HepG2 (cell line): ENCODE data around the gene RPL38. TPM values are rescaled to one million over a fixed set of nuclear protein-coding genes. Genes with fewer than 3 reads are reported as not detected.
A peak's percentile ranks its signal among the peaks of the same experiment; 100 is the strongest.

Experiments used
- ATAC-seq: fragments of 200-7000 bp; cut with Tn5 transposase; 3 replicates; pipeline ENCODE4 v1.9.1; 2020; ENCODE audit warnings: mild to moderate bottlenecking, moderate library complexity
- BruUV-seq: library from RNA; stranded (reverse); fragments of 400-500 nt; replicated peaks from 2 replicates; lab custom pipeline; 2021; lab: Mats Ljungman, UMichigan
- CTCF ChIA-PET: fragments of 300-600 bp; formaldehyde crosslinking; extraction: SDS; loops from one replicate; lab custom pipeline; 2021; ENCODE audit warnings: low total read pairs, inconsistent platforms, low intra/inter-chr PET ratio; lab: Yijun Ruan, JAX
- POLR2A ChIA-PET: fragments of 350-600 bp; sonication (Branson Sonifier 250); formaldehyde crosslinking; loops from one replicate; lab custom pipeline; 2020; ENCODE audit warnings: antibody characterized with exemption, inconsistent platforms; lab: Yijun Ruan, JAX
- DNase-seq: peaks from one replicate; pipeline ENCODE4 v3.0.0-alpha.2; 2015; ENCODE audit warnings: low spot score
- FAIRE-seq: peaks from 3 replicates; lab custom pipeline; 2011; peaks lifted over from hg19 to GRCh38; lab: Jason Lieb, UNC
- H2AFZ ChIP-seq: one replicate; pipeline ENCODE4 v1.6.1; 2011; ENCODE audit warnings: low read length, inconsistent platforms
- H3K27ac ChIP-seq: fragments of 300-600 bp; 3 replicates; pipeline ENCODE4 v1.8.0; 2011; ENCODE audit warnings: mixed run types, mild to moderate bottlenecking, mixed read lengths, low read length, inconsistent platforms; ENCODE audit not compliant: insufficient read depth; ENCODE audit errors: extremely low read length
- H3K27me3 ChIP-seq, 2 experiments: fragments of 200-600 bp in 1 of 2; 2 replicates in 1 of 2; 3 replicates in 1 of 2; pipeline versions ENCODE4 v1.6.0 to v1.8.0; 2011; ENCODE audit warnings: low read length in 2 of 2, mild to moderate bottlenecking in 2 of 2, moderate library complexity in 2 of 2, inconsistent platforms in 1 of 2; ENCODE audit not compliant: insufficient read depth in 2 of 2, control insufficient read depth in 1 of 2
- H3K36me3 ChIP-seq, 2 experiments: fragments of 200-600 bp in 1 of 2; replicated peaks in 1 of 2; 2 replicates in 1 of 2; 3 replicates in 1 of 2; pipeline versions ENCODE4 v1.5.1 to v1.8.0; 2011; ENCODE audit warnings: low read length in 2 of 2, inconsistent platforms in 1 of 2; ENCODE audit not compliant: insufficient read depth in 2 of 2, control insufficient read depth in 1 of 2
- H3K4me1 ChIP-seq: 2 replicates; pipeline ENCODE4 v1.5.1; 2012; ENCODE audit warnings: low read length, inconsistent platforms; ENCODE audit not compliant: insufficient read depth
- H3K4me2 ChIP-seq: 2 replicates; pipeline ENCODE4 v1.6.0; 2011; ENCODE audit warnings: low read depth, low read length, inconsistent platforms
- H3K4me3 ChIP-seq, 3 experiments: fragments of 200-600 bp in 1 of 3; sonication (generic), shearing (Covaris generic) in 1 of 3; replicated peaks in 1 of 3; 2 replicates each; pipeline ENCODE4 v1.5.1; 2011 to 2016; ENCODE audit warnings: low read length in 3 of 3, inconsistent platforms in 2 of 3, low read depth in 2 of 3, mild to moderate bottlenecking in 2 of 3, control low read depth in 1 of 3, mixed read lengths in 1 of 3; ENCODE audit not compliant: insufficient read depth in 1 of 3
- H3K79me2 ChIP-seq: one replicate; pipeline ENCODE4 v1.6.1; 2011; ENCODE audit warnings: low read length, inconsistent platforms; ENCODE audit not compliant: insufficient read depth
- H3K9ac ChIP-seq: 2 replicates; pipeline ENCODE4 v1.6.0; 2011; ENCODE audit warnings: mild to moderate bottlenecking, low read depth, low read length, inconsistent platforms; ENCODE audit not compliant: insufficient read depth
- H3K9me3 ChIP-seq: 2 replicates; pipeline ENCODE4 v1.5.1; 2012; ENCODE audit warnings: mild to moderate bottlenecking, low read length
- H4K20me1 ChIP-seq: 2 replicates; pipeline ENCODE4 v1.6.0; 2011; ENCODE audit warnings: inconsistent platforms, mild to moderate bottlenecking, low read length, moderate library complexity; ENCODE audit not compliant: insufficient read depth
- BRD4 ChIP-seq: sonication (generic); formaldehyde crosslinking; IDR thresholded peaks from 2 replicates; pipeline ENCODE4 v1.4.0; 2020; ENCODE audit warnings: missing genetic modification reagents
- CBX5 ChIP-seq: sonication (generic); formaldehyde crosslinking; IDR thresholded peaks from 2 replicates; pipeline ENCODE4 v1.4.0; 2020; ENCODE audit warnings: missing genetic modification reagents, borderline replicate concordance
- CHD2 ChIP-seq: IDR thresholded peaks from 2 replicates; pipeline ENCODE4 v1.6.1; 2011; ENCODE audit warnings: low read depth, low read length, improper control_type of control experiment
- JUN ChIP-seq: sonication (generic); formaldehyde crosslinking; IDR thresholded peaks from 2 replicates; pipeline ENCODE4 v1.4.0; 2020; ENCODE audit warnings: mild to moderate bottlenecking, missing genetic modification reagents
- MEIS1 ChIP-seq: sonication (generic); formaldehyde crosslinking; IDR thresholded peaks from 2 replicates; pipeline ENCODE4 v1.9.0; 2021; ENCODE audit warnings: mild to moderate bottlenecking, missing genetic modification reagents, moderate library complexity, borderline replicate concordance
- TCF7L2 ChIP-seq: IDR thresholded peaks from 2 replicates; pipeline ENCODE4 v1.6.1; 2011; ENCODE audit warnings: mild to moderate bottlenecking, low read depth, low read length, moderate library complexity
- ZBTB3 ChIP-seq: sonication (generic); formaldehyde crosslinking; IDR thresholded peaks from 2 replicates; pipeline ENCODE4 v1.4.0; 2020; ENCODE audit warnings: low read depth, mild to moderate bottlenecking, moderate library complexity, missing genetic modification reagents, borderline replicate concordance
- ZNF546 ChIP-seq: sonication (generic); formaldehyde crosslinking; conservative IDR thresholded peaks from 2 replicates; pipeline ENCODE4 v1.8.1; 2023; ENCODE audit warnings: mild to moderate bottlenecking, missing genetic modification reagents
- WGBS: methylation state at CpG from one replicate; pipeline ENCODE4 v1.1.6; 2017; ENCODE audit warnings: low lambda C conversion rate; 5-methylcytosine and 5-hydroxymethylcytosine counted together
- in situ Hi-C: cut with HindIII; loops from 2 replicates; pipeline ENCODE4 v1.10.0; 2017; ENCODE audit warnings: low pct_unique_long_range_greater_than_20kb; ENCODE audit not compliant: extremely low pct_ligation_motif_present
- intact Hi-C: fragments of 100-400 bp; cut with micrococcal nuclease; formaldehyde crosslinking; loops from one replicate; pipeline ENCODE4 v1.10.0; 2022; ENCODE audit not compliant: unreplicated experiment
- polyA plus RNA-seq, 8 experiments: library from polyadenylated mRNA; depleted of rRNA in 3 of 8; stranded (reverse) in 7 of 8; unstranded in 1 of 8; fragments of >200 nt; fragmentation: Illumina TruSeq in 4 of 8; extraction: Trizol in 4 of 8; gene quantifications; 2 replicates each; pipeline versions ENCODE4 v1.2.1 to v1.2.3, GENCODE V29; 2011 to 2016; ENCODE audit warnings: low read depth in 4 of 8, missing spikeins in 1 of 8, mixed read lengths in 1 of 8; ENCODE audit not compliant: insufficient read depth in 1 of 8
- total RNA-seq, 5 experiments: library from RNA; depleted of rRNA; stranded (reverse); fragments of >200 nt; fragmentation: Illumina TruSeq; extraction: Trizol; gene quantifications; 2 replicates each; pipeline ENCODE4 v1.2.3, GENCODE V29; 2016; ENCODE audit warnings: low read depth in 1 of 5
- TF ChIP-seq, protein P1 (sequence below): sonication (generic); formaldehyde crosslinking; conservative IDR thresholded peaks from 2 replicates; pipeline ENCODE4 v1.4.0; 2020; ENCODE audit warnings: missing genetic modification reagents

Gene RPL38
- total and polyA plus RNA-seq, 2 of the 13 experiments (the other 11 are each of a cell fraction or from before 2014, with no cell fraction given), result 2,370 to 2,372 TPM

GRCh38 chr17:74259667-74260524, 56.4 kb downstream of the RPL38 start:
- 52% methylated on average over 19 of the region's 21 CpGs for WGBS
- H4K20me1 ChIP-seq, result no peaks in the 10 kb centered on the region
- H3K9me3 ChIP-seq, result no peaks in the 10 kb centered on the region
- DNase-seq, result no peak
- POLR2A ChIA-PET, result no interaction called here
- TF ChIP-seq, protein P1, sequence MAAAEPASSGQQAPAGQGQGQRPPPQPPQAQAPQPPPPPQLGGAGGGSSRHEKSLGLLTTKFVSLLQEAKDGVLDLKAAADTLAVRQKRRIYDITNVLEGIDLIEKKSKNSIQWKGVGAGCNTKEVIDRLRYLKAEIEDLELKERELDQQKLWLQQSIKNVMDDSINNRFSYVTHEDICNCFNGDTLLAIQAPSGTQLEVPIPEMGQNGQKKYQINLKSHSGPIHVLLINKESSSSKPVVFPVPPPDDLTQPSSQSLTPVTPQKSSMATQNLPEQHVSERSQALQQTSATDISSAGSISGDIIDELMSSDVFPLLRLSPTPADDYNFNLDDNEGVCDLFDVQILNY (CRISPR knock-in tag), result no peak
- TF ChIP-seq ZNF546 (CRISPR knock-in tag) (no peak), CBX5 (no peak), TCF7L2 (no peak), JUN (CRISPR knock-in tag) (no peak), ZBTB3 (CRISPR knock-in tag) (no peak), CHD2 (no peak), BRD4 (CRISPR knock-in tag) (no peak), MEIS1 (CRISPR knock-in tag) (no peak)
- TF ChIP-seq, all 625 proteins: peak for 0
- H3K79me2 ChIP-seq, result no peaks in the 10 kb centered on the region
- CTCF ChIA-PET, result no interaction called here
- no peak for FAIRE-seq
- BruUV-seq, result no TSS peak
- H3K27ac ChIP-seq, result no peak overlapping the region
- intact Hi-C loops, result no loop called here
- H3K4me2 ChIP-seq, result no peak overlapping the region
- in situ Hi-C loops, result no loop called here
- H3K27me3 ChIP-seq, result peaks cover 3 to 13% of the 10 kb centered on the region in 2 experiments; a peak in 2 of 5 replicates
- no peak overlapping the region for H3K4me3 ChIP-seq
- H3K9ac ChIP-seq, result no peak overlapping the region
- H2AFZ ChIP-seq, result no peak overlapping the region
- no peaks in the 10 kb centered on the region for H3K4me1 ChIP-seq
- peak; percentile 47; the same call in 2 of the 3 replicates for ATAC-seq
- H3K36me3 ChIP-seq, result no peaks in the 10 kb centered on the region; a peak in 1 of 5 replicates
